Measurements from ENCODE around the gene FAM170A.

- TF ChIP-seq POLR2A (IDR thresholded peaks at IDR 0.05; ENCODE audit: low read length) (no peak), CTCF (IDR thresholded peaks at IDR 0.05) (no peak), PHF8 (IDR thresholded peaks at IDR 0.05; ENCODE audit: borderline replicate concordance, low read depth) (no peak), HDAC2 (IDR thresholded peaks at IDR 0.05) (no peak), CHD4 (IDR thresholded peaks at IDR 0.05; ENCODE audit: borderline replicate concordance) (no peak), RAD21 (conservative IDR thresholded peaks at IDR 0.05 in 1 of 2, IDR thresholded peaks at IDR 0.05 in 1 of 2) (no peak), MYC (IDR thresholded peaks at IDR 0.05; ENCODE audit: borderline replicate concordance, low read length) (no peak), SREBF2 (IDR thresholded peaks at IDR 0.05) (no peak), JUN (IDR thresholded peaks at IDR 0.05) (no peak), RFX5 (IDR thresholded peaks at IDR 0.05) (no peak), EP300 (IDR thresholded peaks at IDR 0.05) (no peak), ZNF302 (CRISPR knock-in tag; IDR thresholded peaks at IDR 0.05) (no peak)
- TF ChIP-seq, protein P1, sequence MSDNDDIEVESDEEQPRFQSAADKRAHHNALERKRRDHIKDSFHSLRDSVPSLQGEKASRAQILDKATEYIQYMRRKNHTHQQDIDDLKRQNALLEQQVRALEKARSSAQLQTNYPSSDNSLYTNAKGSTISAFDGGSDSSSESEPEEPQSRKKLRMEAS (IDR thresholded peaks at IDR 0.05) = no peak
These were observed 14.5 kb upstream of the FAM170A start for GRCh38 chr5:119614838-119615237.
